Tibial nerve (tissue), 4 donors: Measurements from ENCODE around the gene GLB1L2. TPM values are rescaled to one million over a fixed set of nuclear protein-coding genes. Genes with fewer than 3 reads are reported as not detected.

Experiments
- DNase-seq, 2 donors: peaks; one replicate each; pipeline ENCODE4 v3.0.0-alpha.2; 2019; ENCODE audit warnings: low spot score in 2 of 2
- H3K27ac ChIP-seq, 4 donors: fragments of 200-600 bp; sonication (generic) in 3 of 4; one replicate each; pipeline ENCODE4 v1.5.1; 2017 to 2019; ENCODE audit warnings: mild to moderate bottlenecking in 1 of 4
- H3K27me3 ChIP-seq, 2 donors: fragments of 200-600 bp; sonication (generic) in 1 of 2; one replicate each; pipeline versions ENCODE4 v1.5.1 to v1.6.0; 2017 to 2019
- H3K36me3 ChIP-seq, 3 donors: fragments of 200-600 bp; sonication (generic); one replicate each; pipeline ENCODE4 v1.5.1; 2018 to 2019
- H3K4me1 ChIP-seq, 4 donors: fragments of 200-600 bp; sonication (generic) in 3 of 4; one replicate each; pipeline ENCODE4 v1.5.1; 2017 to 2019
- H3K4me3 ChIP-seq, 4 donors: fragments of 200-600 bp; sonication (generic) in 3 of 4; one replicate each; pipeline ENCODE4 v1.5.1; 2017 to 2019; ENCODE audit warnings: mild to moderate bottlenecking in 1 of 4, moderate library complexity in 1 of 4
- H3K9me3 ChIP-seq, 4 donors: fragments of 200-600 bp; sonication (generic) in 3 of 4; one replicate each; pipeline ENCODE4 v1.5.1; 2017 to 2019
- CTCF ChIP-seq, 5 experiments: fragments of 200-600 bp in 3 of 5; fragments of 450-650 bp in 2 of 5; sonication (generic) in 3 of 5; IDR thresholded peaks; one replicate each; pipeline ENCODE4 v1.5.1; 2016 to 2019; ENCODE audit warnings: antibody characterized with exemption in 5 of 5, mild to moderate bottlenecking in 3 of 5, moderate library complexity in 2 of 5
- EP300 ChIP-seq, 2 donors: sonication (generic); formaldehyde crosslinking; IDR thresholded peaks; one replicate each; pipeline ENCODE4 v1.6.1; 2017; ENCODE audit warnings: antibody characterized with exemption in 2 of 2, mild to moderate bottlenecking in 1 of 2
- POLR2A ChIP-seq, 2 donors: fragments of 450-650 bp; IDR thresholded peaks; one replicate each; pipeline ENCODE4 v1.6.1; 2017; ENCODE audit warnings: antibody characterized with exemption in 2 of 2, mild to moderate bottlenecking in 2 of 2, moderate library complexity in 2 of 2
- WGBS, 2 donors: methylation state at CpG; one replicate each; pipeline ENCODE4 v1.1.5; 2018; 5-methylcytosine and 5-hydroxymethylcytosine counted together
- total RNA-seq, 4 donors: library from RNA; depleted of rRNA; stranded (reverse); fragments of >200 nt; gene quantifications; one replicate each; pipeline ENCODE4 v1.1.0, GENCODE V29; 2016

Gene GLB1L2
- total RNA-seq, 4 donors from 2014 or later = 2.0 to 8.1 (median 5.6) TPM

- no peaks in the 10 kb centered on the region for H3K36me3 ChIP-seq
- H3K27ac ChIP-seq = no peak overlapping the region
- DNase-seq = no peak
- H3K4me1 ChIP-seq = peaks cover 0 to 24% (median 7%) of the 10 kb centered on the region in 4 donors
- no peaks in the 10 kb centered on the region for H3K9me3 ChIP-seq
- TF ChIP-seq CTCF (IDR thresholded peaks at IDR 0.05) (no peak), POLR2A (IDR thresholded peaks at IDR 0.05) (no peak), EP300 (IDR thresholded peaks at IDR 0.05) (no peak)
- no peaks in the 10 kb centered on the region for H3K27me3 ChIP-seq
- no peak overlapping the region for H3K4me3 ChIP-seq
- 42 to 62% methylated on average over 3 of the region's 3 CpGs for WGBS, 2 donors
Observed at GRCh38 chr11:134333946-134334345, 2.2 kb downstream of the GLB1L2 start.

GRCh38 chr11:134334796-134335571 lies 3.2 kb downstream of the GLB1L2 start:
- TF ChIP-seq CTCF (IDR thresholded peaks at IDR 0.05) (no peak), EP300 (IDR thresholded peaks at IDR 0.05) (no peak), POLR2A (IDR thresholded peaks at IDR 0.05) (no peak)
- H3K9me3 ChIP-seq = no peaks in the 10 kb centered on the region
- no peaks in the 10 kb centered on the region for H3K36me3 ChIP-seq
- no peaks in the 10 kb centered on the region for H3K27me3 ChIP-seq
- WGBS, 2 donors = 85 to 91% methylated on average over 10 of the region's 10 CpGs
- H3K27ac ChIP-seq = no peak overlapping the region
- H3K4me1 ChIP-seq = peaks cover 0 to 24% (median 7%) of the 10 kb centered on the region in 4 donors
- no peak for DNase-seq
- H3K4me3 ChIP-seq = no peak overlapping the region

- H3K9me3 ChIP-seq = no peaks in the 10 kb centered on the region
Observed at GRCh38 chr11:134337051-134337450, 5.3 kb downstream of the GLB1L2 start.

GRCh38 chr11:134338068-134338467 lies 6.3 kb downstream of the GLB1L2 start:
- no peak overlapping the region for H3K4me3 ChIP-seq
- no peak overlapping the region for H3K27ac ChIP-seq
- no peaks in the 10 kb centered on the region for H3K9me3 ChIP-seq
- H3K36me3 ChIP-seq = no peaks in the 10 kb centered on the region
- no peaks in the 10 kb centered on the region for H3K27me3 ChIP-seq
- no peak for TF ChIP-seq POLR2A (IDR thresholded peaks at IDR 0.05)
- no peak for TF ChIP-seq EP300 (IDR thresholded peaks at IDR 0.05)
- no peak for TF ChIP-seq CTCF (IDR thresholded peaks at IDR 0.05)
- no peak for DNase-seq
- WGBS, 2 donors = 90 to 96% methylated on average over 15 of the region's 15 CpGs
- H3K4me1 ChIP-seq = no peaks in the 10 kb centered on the region

More at GRCh38 chr11:134337051-134337450, 5.3 kb downstream of the GLB1L2 start:
- Histone ChIP-seq H3K4me3 (no peak overlapping the region), H3K4me1 (peaks cover 0 to 10% (median 4%) of the 10 kb centered on the region in 4 donors), H3K27ac (no peak overlapping the region), H3K27me3 (no peaks in the 10 kb centered on the region), H3K36me3 (no peaks in the 10 kb centered on the region)
- 97 to 99% methylated on average over 4 of the region's 4 CpGs for WGBS, 2 donors
- TF ChIP-seq CTCF (IDR thresholded peaks at IDR 0.05) = no peak
- no peak for TF ChIP-seq POLR2A (IDR thresholded peaks at IDR 0.05)
- TF ChIP-seq EP300 (IDR thresholded peaks at IDR 0.05) = no peak
- DNase-seq = no peak

GRCh38 chr11:134338654-134339053 lies 6.9 kb downstream of the GLB1L2 start:
- H3K4me1 ChIP-seq = no peaks in the 10 kb centered on the region
- DNase-seq = no peak
- WGBS, 2 donors = 92 to 94% methylated on average over 6 to 7 of the region's 7 CpGs
- no peaks in the 10 kb centered on the region for H3K9me3 ChIP-seq
- no peak overlapping the region for H3K27ac ChIP-seq
- no peaks in the 10 kb centered on the region for H3K27me3 ChIP-seq
- H3K4me3 ChIP-seq = no peak overlapping the region
- TF ChIP-seq CTCF (IDR thresholded peaks at IDR 0.05) = no peak
- no peak for TF ChIP-seq EP300 (IDR thresholded peaks at IDR 0.05)
- no peak for TF ChIP-seq POLR2A (IDR thresholded peaks at IDR 0.05)
- no peaks in the 10 kb centered on the region for H3K36me3 ChIP-seq
